Ishikawa (cell line): ENCODE results near the gene MAP1S.

ENCODE experiments used
- CEBPB ChIP-seq: IDR thresholded peaks from 2 replicates; pipeline ENCODE4 v1.6.1; 2012
- CREB1 ChIP-seq: IDR thresholded peaks from 2 replicates; pipeline ENCODE4 v1.6.1; 2012; ENCODE audit warnings: low read depth
- EGR1 ChIP-seq: IDR thresholded peaks from 2 replicates; pipeline ENCODE4 v1.6.1; 2012
- EP300 ChIP-seq: IDR thresholded peaks from 2 replicates; pipeline ENCODE4 v1.6.1; 2012; ENCODE audit warnings: borderline replicate concordance
- FOXM1 ChIP-seq: IDR thresholded peaks from 2 replicates; pipeline ENCODE4 v1.6.1; 2012; ENCODE audit warnings: low read depth, borderline replicate concordance
- NFIC ChIP-seq: IDR thresholded peaks from 2 replicates; pipeline ENCODE4 v1.6.1; 2012
- RAD21 ChIP-seq: IDR thresholded peaks from 2 replicates; pipeline ENCODE4 v1.6.1; 2012; ENCODE audit warnings: low read depth
- TAF1 ChIP-seq: IDR thresholded peaks from 2 replicates; pipeline ENCODE4 v1.6.1; 2012; ENCODE audit warnings: low read depth, mild to moderate bottlenecking
- TCF12 ChIP-seq: IDR thresholded peaks from 2 replicates; pipeline ENCODE4 v1.6.1; 2012; ENCODE audit warnings: low read depth
- TEAD4 ChIP-seq: IDR thresholded peaks from 2 replicates; pipeline ENCODE4 v1.6.1; 2012
- YY1 ChIP-seq: IDR thresholded peaks from 2 replicates; pipeline ENCODE4 v1.6.1; 2012; ENCODE audit warnings: low read depth
- ZBTB7A ChIP-seq: IDR thresholded peaks from 2 replicates; pipeline ENCODE4 v1.6.1; 2012; ENCODE audit warnings: low read depth
- TF ChIP-seq, protein P1 (sequence below): IDR thresholded peaks from 2 replicates; pipeline ENCODE4 v1.6.1; 2012
- TF ChIP-seq, protein P2 (sequence below): IDR thresholded peaks from 2 replicates; pipeline ENCODE4 v1.6.1; 2012
- TF ChIP-seq, protein P3 (sequence below): IDR thresholded peaks from 2 replicates; pipeline ENCODE4 v1.6.1; 2012; ENCODE audit warnings: low read depth, mild to moderate bottlenecking

Gene MAP1S

DNA sequence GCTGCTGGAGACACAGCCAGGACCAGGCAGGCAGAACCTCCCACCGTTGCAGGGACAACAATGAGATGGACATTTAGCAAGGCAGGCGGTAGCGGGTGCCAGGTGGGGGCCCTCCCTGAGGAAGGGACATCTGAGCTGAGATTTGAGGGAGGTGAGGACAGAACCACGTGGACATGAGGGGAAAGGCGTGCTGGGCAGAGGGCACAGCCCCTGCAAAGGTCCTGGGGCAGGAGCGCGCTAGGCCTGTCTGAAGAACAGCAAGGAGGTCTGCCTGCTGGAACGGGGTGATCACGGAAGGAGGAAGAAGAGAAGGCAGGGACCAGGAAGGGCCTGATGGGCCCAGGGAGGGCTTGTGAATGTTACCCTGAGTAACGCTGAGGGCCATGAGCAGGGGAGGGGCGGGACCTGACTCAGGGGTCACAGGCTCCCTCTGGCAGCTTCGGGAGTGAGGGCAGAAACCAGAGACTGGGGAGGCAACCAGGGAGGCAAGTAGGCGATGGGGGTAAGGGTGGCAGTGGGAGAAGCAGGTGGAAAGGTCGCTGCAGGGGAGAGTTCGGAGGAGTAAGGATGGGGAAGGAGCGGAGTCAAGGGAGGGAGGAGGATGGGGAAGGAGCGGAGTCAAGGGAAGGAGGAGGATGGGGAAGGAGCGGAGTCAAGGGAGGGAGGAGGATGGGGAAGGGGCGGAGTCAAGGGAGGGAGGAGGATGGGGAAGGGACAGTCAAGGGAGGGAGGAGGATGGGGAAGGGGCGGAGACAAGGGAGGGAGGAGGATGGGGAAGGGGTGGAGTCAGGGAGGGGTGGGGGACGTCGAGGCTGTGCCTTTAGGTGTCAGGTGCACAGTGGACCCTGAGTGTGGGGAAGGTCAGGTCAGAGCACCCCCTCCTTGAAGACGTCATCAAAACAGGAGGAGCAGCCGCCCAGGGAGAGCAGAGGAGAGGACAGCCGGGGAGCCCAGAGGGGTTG, 60.0 kb downstream of the MAP1S start:
- TF ChIP-seq, protein P1, sequence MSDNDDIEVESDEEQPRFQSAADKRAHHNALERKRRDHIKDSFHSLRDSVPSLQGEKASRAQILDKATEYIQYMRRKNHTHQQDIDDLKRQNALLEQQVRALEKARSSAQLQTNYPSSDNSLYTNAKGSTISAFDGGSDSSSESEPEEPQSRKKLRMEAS, result peak; percentile 27; the same call in 1 of the 2 replicates
- TF ChIP-seq NFIC, result no peak
- TF ChIP-seq, protein P2, sequence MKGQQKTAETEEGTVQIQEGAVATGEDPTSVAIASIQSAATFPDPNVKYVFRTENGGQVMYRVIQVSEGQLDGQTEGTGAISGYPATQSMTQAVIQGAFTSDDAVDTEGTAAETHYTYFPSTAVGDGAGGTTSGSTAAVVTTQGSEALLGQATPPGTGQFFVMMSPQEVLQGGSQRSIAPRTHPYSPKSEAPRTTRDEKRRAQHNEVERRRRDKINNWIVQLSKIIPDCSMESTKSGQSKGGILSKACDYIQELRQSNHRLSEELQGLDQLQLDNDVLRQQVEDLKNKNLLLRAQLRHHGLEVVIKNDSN, result peak; percentile 58
- TF ChIP-seq TCF12, result peak; percentile 4; the same call in 1 of the 2 replicates

DNA sequence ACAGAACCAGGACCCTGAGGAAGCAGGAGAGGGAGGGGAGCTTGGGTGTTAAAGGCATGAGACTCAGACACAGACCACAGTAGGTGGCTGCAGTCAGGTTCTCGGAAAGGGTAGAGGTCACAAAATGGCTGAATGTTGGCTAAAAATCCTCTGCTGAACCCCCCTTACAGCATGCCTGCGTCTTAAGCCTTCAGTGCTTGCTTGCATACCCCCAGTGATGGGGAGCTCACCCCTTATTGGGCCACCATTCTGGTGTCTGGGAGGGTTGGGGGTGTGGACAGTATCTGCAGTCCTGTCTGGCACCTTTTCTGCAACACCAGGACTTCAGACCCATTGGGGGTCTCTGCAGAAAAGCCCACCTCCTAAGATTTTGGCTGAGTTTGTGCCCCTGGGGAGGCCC, 61.5 kb downstream of the MAP1S start:
- TF ChIP-seq TEAD4, result no peak
- no peak for TF ChIP-seq NFIC
- no peak for TF ChIP-seq EGR1
- no peak for TF ChIP-seq ZBTB7A
- TF ChIP-seq TCF12, result no peak
- TF ChIP-seq FOXM1, result no peak
- TF ChIP-seq, protein P2, result no peak
- TF ChIP-seq EP300, result no peak
- TF ChIP-seq, protein P3, sequence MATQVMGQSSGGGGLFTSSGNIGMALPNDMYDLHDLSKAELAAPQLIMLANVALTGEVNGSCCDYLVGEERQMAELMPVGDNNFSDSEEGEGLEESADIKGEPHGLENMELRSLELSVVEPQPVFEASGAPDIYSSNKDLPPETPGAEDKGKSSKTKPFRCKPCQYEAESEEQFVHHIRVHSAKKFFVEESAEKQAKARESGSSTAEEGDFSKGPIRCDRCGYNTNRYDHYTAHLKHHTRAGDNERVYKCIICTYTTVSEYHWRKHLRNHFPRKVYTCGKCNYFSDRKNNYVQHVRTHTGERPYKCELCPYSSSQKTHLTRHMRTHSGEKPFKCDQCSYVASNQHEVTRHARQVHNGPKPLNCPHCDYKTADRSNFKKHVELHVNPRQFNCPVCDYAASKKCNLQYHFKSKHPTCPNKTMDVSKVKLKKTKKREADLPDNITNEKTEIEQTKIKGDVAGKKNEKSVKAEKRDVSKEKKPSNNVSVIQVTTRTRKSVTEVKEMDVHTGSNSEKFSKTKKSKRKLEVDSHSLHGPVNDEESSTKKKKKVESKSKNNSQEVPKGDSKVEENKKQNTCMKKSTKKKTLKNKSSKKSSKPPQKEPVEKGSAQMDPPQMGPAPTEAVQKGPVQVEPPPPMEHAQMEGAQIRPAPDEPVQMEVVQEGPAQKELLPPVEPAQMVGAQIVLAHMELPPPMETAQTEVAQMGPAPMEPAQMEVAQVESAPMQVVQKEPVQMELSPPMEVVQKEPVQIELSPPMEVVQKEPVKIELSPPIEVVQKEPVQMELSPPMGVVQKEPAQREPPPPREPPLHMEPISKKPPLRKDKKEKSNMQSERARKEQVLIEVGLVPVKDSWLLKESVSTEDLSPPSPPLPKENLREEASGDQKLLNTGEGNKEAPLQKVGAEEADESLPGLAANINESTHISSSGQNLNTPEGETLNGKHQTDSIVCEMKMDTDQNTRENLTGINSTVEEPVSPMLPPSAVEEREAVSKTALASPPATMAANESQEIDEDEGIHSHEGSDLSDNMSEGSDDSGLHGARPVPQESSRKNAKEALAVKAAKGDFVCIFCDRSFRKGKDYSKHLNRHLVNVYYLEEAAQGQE, result no peak
- TF ChIP-seq TAF1, result no peak
- TF ChIP-seq YY1, result no peak
- TF ChIP-seq, protein P1, result no peak
- TF ChIP-seq RAD21, result no peak
- TF ChIP-seq CREB1, result no peak
- TF ChIP-seq CEBPB, result no peak
